ENCODE results near the gene CNGA2.
A peak's percentile ranks its signal among the peaks of the same experiment; 100 is the strongest.

CNGA2 gene

DNA sequence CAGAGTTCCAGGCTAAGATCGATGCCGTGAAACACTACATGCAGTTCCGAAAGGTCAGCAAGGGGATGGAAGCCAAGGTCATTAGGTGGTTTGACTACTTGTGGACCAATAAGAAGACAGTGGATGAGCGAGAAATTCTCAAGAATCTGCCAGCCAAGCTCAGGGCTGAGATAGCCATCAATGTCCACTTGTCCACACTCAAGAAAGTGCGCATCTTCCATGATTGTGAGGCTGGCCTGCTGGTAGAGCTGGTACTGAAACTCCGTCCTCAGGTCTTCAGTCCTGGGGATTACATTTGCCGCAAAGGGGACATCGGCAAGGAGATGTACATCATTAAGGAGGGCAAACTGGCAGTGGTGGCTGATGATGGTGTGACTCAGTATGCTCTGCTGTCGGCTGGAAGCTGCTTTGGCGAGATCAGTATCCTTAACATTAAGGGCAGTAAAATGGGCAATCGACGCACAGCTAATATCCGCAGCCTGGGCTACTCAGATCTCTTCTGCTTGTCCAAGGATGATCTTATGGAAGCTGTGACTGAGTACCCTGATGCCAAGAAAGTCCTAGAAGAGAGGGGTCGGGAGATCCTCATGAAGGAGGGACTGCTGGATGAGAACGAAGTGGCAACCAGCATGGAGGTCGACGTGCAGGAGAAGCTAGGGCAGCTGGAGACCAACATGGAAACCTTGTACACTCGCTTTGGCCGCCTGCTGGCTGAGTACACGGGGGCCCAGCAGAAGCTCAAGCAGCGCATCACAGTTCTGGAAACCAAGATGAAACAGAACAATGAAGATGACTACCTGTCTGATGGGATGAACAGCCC is 9.3 kb downstream of the CNGA2 start:
- no peak for DNase-seq (ENCODE audit: low read depth)
- no peak overlapping the region for H3K4me3 ChIP-seq (ENCODE audit: low read depth, low read length)
- no peak for TF ChIP-seq CTCF (IDR thresholded peaks at IDR 0.05; ENCODE audit: insufficient read depth, low read depth, low read length, missing control alignments)

DNA sequence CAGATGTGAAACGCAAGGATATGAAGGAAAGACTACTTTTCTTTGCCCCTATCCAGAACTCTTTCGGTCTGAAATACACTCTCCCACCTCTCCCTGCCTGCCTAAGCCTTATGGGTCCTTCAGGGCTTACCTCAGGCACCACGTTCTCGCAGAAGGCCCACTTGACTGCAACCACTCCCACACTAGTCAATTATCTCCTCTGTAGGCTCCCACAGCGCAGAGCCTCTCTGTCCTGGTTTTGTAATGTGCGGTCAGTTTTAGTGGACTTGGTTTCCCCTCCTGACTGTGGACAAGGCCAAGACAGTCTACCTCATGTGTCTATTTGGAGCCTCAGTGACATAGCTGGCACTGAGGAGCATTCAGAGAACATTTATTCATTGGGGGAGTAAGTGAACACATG is 11.1 kb downstream of the CNGA2 start:
- H3K4me3 ChIP-seq (ENCODE audit: low read depth, low read length), result no peak overlapping the region
- no peak for DNase-seq (ENCODE audit: low read depth)
- TF ChIP-seq CTCF (IDR thresholded peaks at IDR 0.05; ENCODE audit: insufficient read depth, low read depth, low read length, missing control alignments), result no peak

DNA sequence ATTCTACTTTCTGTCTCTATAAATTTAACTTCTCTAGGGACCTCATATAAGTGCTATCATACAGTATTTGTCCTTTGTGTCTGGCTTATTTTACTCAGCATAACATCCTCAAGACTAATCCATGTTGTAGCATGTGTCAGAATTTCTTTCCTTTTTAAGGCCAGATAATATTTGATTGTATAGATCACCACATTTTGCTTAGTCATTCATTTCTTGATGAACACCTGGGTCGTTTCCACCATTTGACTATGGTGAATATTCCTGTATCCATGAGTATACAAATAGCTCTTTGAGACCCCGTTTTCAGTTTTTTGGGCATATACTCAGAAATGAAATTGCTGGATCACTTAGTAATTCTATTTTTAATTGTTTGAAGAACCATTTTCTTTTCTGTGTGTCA is 12.0 kb downstream of the CNGA2 start:
- no peak for DNase-seq (ENCODE audit: low read depth)
- no peak for TF ChIP-seq CTCF (IDR thresholded peaks at IDR 0.05; ENCODE audit: insufficient read depth, low read depth, low read length, missing control alignments)
- no peak overlapping the region for H3K4me3 ChIP-seq (ENCODE audit: low read depth, low read length)

GRCh38 chrX:151750511-151750910 is 16.0 kb downstream of the CNGA2 start:
- no peak for TF ChIP-seq CTCF (IDR thresholded peaks at IDR 0.05; ENCODE audit: insufficient read depth, low read depth, low read length, missing control alignments)
- no peak overlapping the region for H3K4me3 ChIP-seq (ENCODE audit: low read depth, low read length)
- DNase-seq (ENCODE audit: low read depth), result no peak

GRCh38 chrX:151752847-151753246 is 18.3 kb downstream of the CNGA2 start:
- no peak for TF ChIP-seq CTCF (IDR thresholded peaks at IDR 0.05; ENCODE audit: insufficient read depth, low read depth, low read length, missing control alignments)
- no peak overlapping the region for H3K4me3 ChIP-seq (ENCODE audit: low read depth, low read length)
- DNase-seq (ENCODE audit: low read depth), result no peak

GRCh38 chrX:151753313-151754046 is 18.9 kb downstream of the CNGA2 start:
- H3K4me3 ChIP-seq (ENCODE audit: low read depth, low read length), result no peak overlapping the region
- TF ChIP-seq CTCF (IDR thresholded peaks at IDR 0.05; ENCODE audit: insufficient read depth, low read depth, low read length, missing control alignments), result peak; percentile 63
- DNase-seq (ENCODE audit: low read depth), result peak; percentile 20
